ENCODE data around the gene GTPBP1. TPM values are rescaled to one million over a fixed set of nuclear protein-coding genes. Genes with fewer than 3 reads are reported as not detected.
A peak's percentile ranks its signal among the peaks of the same experiment; 100 is the strongest.

The GTPBP1 gene
- polyA plus RNA-seq, 3 donors, result 6.7 to 41.4 (median 12.7) TPM

GRCh38 chr22:38704654-38705234 lies 1.0 kb upstream of the GTPBP1 start:
- Histone ChIP-seq H4K20me1 (ENCODE audit: insufficient read depth, low read length) (peaks cover 34% of the 10 kb centered on the region), H3K36me3 (replicated peaks in 1 of 2; ENCODE audit: control insufficient read depth in 1 of 2, insufficient read depth in 2 of 2, low read length in 2 of 2) (peaks cover 0 to 4% of the 10 kb centered on the region in 2 donors), H3K79me2 (ENCODE audit: insufficient read depth, low read length) (peaks cover 48% of the 10 kb centered on the region), H3K9me3 (replicated peaks in 1 of 2; ENCODE audit: control insufficient read depth in 1 of 2, insufficient read depth in 1 of 2, low read length in 2 of 2) (no peaks in the 10 kb centered on the region), H3K4me2 (replicated peaks; ENCODE audit: extremely low read depth, low read length, poor library complexity, severe bottlenecking) (peak overlapping the region; percentile 68), H3K4me3 (replicated peaks in 1 of 3; ENCODE audit: low read depth in 2 of 3, low read length in 3 of 3) (peak overlapping the region; percentile 22 to 63 (median 44)), H3K27me3 (ENCODE audit: control insufficient read depth in 2 of 2, insufficient read depth in 2 of 2, low read length in 2 of 2) (peaks cover 0 to 2% of the 10 kb centered on the region in 2 donors), H2AFZ (ENCODE audit: insufficient read depth, low read depth, low read length, poor library complexity, severe bottlenecking) (peak overlapping the region; percentile 7), H3K9ac (ENCODE audit: insufficient read depth, low read length, poor library complexity, severe bottlenecking) (peak overlapping the region; percentile 22), H3K4me1 (ENCODE audit: control insufficient read depth in 1 of 2, insufficient read depth in 2 of 2, low read length in 2 of 2) (peaks cover 50 to 56% of the 10 kb centered on the region in 2 donors), H3K27ac (ENCODE audit: low read depth in 1 of 2, low read length in 2 of 2) (peak overlapping the region; percentile 62 to 79)
- Mint-ChIP-seq H3K9me3 (no peaks in the 10 kb centered on the region), H3K4me1 (peaks cover 53% of the 10 kb centered on the region), H3K36me3 (peaks cover 2 to 13% of the 10 kb centered on the region in 2 donors), H3K27ac (peak overlapping the region; percentile 94 to 97 (median 95)), H3K4me3 (peak overlapping the region; percentile 74 to 83), H3K27me3 (ENCODE audit: low read depth in 3 of 3) (peaks cover 6 to 13% (median 8%) of the 10 kb centered on the region in 3 donors)
- intact Hi-C loops (cut with micrococcal nuclease), result loop anchor here (5.0 kb wide), 2 partner anchors 48 to 53 kb away; partner anchors contain the start of gene SUN2 (in 1 of the 2)
- DNase-seq, result peak in 1 of 3 donors; percentile 34
- 30% methylated on average over 6 of the region's 10 CpGs for WGBS (ENCODE audit: insufficient coverage)
- TF ChIP-seq CTCF (IDR thresholded peaks at IDR 0.05), result no peak

GRCh38 chr22:38706101-38706900 lies 557 bp downstream of the GTPBP1 start:
- Histone ChIP-seq H3K27me3 (ENCODE audit: control insufficient read depth in 2 of 2, insufficient read depth in 2 of 2, low read length in 2 of 2) (peaks cover 0 to 2% of the 10 kb centered on the region in 2 donors), H3K4me3 (replicated peaks in 1 of 3; ENCODE audit: low read depth in 2 of 3, low read length in 3 of 3) (peak overlapping the region; percentile 87 to 98 (median 88)), H3K4me1 (ENCODE audit: control insufficient read depth in 1 of 2, insufficient read depth in 2 of 2, low read length in 2 of 2) (peaks cover 46 to 50% of the 10 kb centered on the region in 2 donors), H3K4me2 (replicated peaks; ENCODE audit: extremely low read depth, low read length, poor library complexity, severe bottlenecking) (peak overlapping the region; percentile 88), H3K27ac (ENCODE audit: low read depth in 1 of 2, low read length in 2 of 2) (peak overlapping the region; percentile 55 to 85), H3K9ac (ENCODE audit: insufficient read depth, low read length, poor library complexity, severe bottlenecking) (peak overlapping the region; percentile 94), H2AFZ (ENCODE audit: insufficient read depth, low read depth, low read length, poor library complexity, severe bottlenecking) (peak overlapping the region; percentile 44), H3K79me2 (ENCODE audit: insufficient read depth, low read length) (peaks cover 56% of the 10 kb centered on the region), H3K36me3 (replicated peaks in 1 of 2; ENCODE audit: control insufficient read depth in 1 of 2, insufficient read depth in 2 of 2, low read length in 2 of 2) (peaks cover 0 to 19% of the 10 kb centered on the region in 2 donors), H3K9me3 (replicated peaks in 1 of 2; ENCODE audit: control insufficient read depth in 1 of 2, insufficient read depth in 1 of 2, low read length in 2 of 2) (no peaks in the 10 kb centered on the region), H4K20me1 (ENCODE audit: insufficient read depth, low read length) (peaks cover 50% of the 10 kb centered on the region)
- no peak for TF ChIP-seq CTCF (IDR thresholded peaks at IDR 0.05)
- H3K4me3 Mint-ChIP-seq, result peak overlapping the region; percentile 92
- H3K4me1 Mint-ChIP-seq, result peaks cover 49% of the 10 kb centered on the region
- intact Hi-C loops (cut with micrococcal nuclease), result loop anchor here (5.0 kb wide), 2 partner anchors 46 to 51 kb away; partner anchors contain the start of gene SUN2 (in 1 of the 2)
- peak overlapping the region; percentile 86 to 94 (median 92) for H3K27ac Mint-ChIP-seq
- peak in 1 of 3 donors; percentile 33 for DNase-seq
- peaks cover 16 to 20% of the 10 kb centered on the region in 2 donors for H3K36me3 Mint-ChIP-seq
- WGBS (ENCODE audit: insufficient coverage), result under 1% methylated on average over 80 of the region's 80 CpGs
- peaks cover 5 to 13% (median 8%) of the 10 kb centered on the region in 3 donors for H3K27me3 Mint-ChIP-seq (ENCODE audit: low read depth in 3 of 3)
- no peaks in the 10 kb centered on the region for H3K9me3 Mint-ChIP-seq
